NT2/D1 (cell line): ENCODE results near the gene KDM4C.

Source experiments
- DNase-seq: peaks from one replicate; pipeline ENCODE4 v3.0.0-alpha.2; 2011; ENCODE audit warnings: low read depth, low spot score
- H3K27me3 ChIP-seq: 2 replicates; pipeline ENCODE4 v1.6.0; 2011; ENCODE audit warnings: mild to moderate bottlenecking; ENCODE audit not compliant: insufficient read length, insufficient read depth
- H3K36me3 ChIP-seq: 2 replicates; pipeline ENCODE4 v1.6.1; 2011; ENCODE audit warnings: mild to moderate bottlenecking, low read length, mixed read lengths; ENCODE audit not compliant: insufficient read depth, insufficient read length
- H3K4me1 ChIP-seq: 2 replicates; pipeline ENCODE4 v1.5.1; 2011; ENCODE audit not compliant: insufficient read depth, insufficient read length
- H3K4me3 ChIP-seq: 2 replicates; pipeline ENCODE4 v1.5.1; 2011; ENCODE audit warnings: low read depth; ENCODE audit not compliant: insufficient read length
- H3K9ac ChIP-seq: 2 replicates; pipeline ENCODE4 v1.6.0; 2011; ENCODE audit warnings: low read depth; ENCODE audit not compliant: insufficient read length
- H3K9me3 ChIP-seq: 2 replicates; pipeline ENCODE4 v1.5.1; 2011; ENCODE audit warnings: mild to moderate bottlenecking, low read length; ENCODE audit not compliant: insufficient read depth
- SUZ12 ChIP-seq: IDR thresholded peaks from 2 replicates; pipeline ENCODE4 v1.6.1; 2011; ENCODE audit not compliant: insufficient read length, insufficient read depth; ENCODE audit errors: extremely low read depth
- YY1 ChIP-seq: IDR thresholded peaks from 2 replicates; pipeline ENCODE4 v1.6.1; 2011; ENCODE audit not compliant: insufficient read length, insufficient read depth
- ZNF274 ChIP-seq: IDR thresholded peaks from 2 replicates; pipeline ENCODE4 v1.6.1; 2011; ENCODE audit warnings: mild to moderate bottlenecking, low read depth, low read length

The KDM4C gene

DNA sequence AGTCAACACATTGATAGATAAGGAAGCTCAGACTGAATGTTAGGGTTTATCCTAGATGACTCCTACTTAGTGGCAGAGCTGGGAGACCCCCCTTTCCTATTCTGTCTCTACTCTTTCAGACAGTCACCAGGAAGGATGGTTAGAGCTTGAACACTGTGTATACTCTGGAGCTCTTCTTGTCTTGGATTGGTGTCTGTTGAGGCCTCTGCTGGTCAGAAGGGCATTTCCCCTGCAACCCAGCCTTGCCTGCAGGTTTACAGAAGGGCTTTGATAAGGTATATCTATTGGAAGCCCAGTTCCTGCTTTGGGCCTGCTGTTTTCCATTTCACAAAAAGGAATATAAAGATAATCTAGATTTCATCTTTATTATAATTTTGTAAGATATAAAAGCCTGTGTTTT lies 71.8 kb downstream of the KDM4C start:
- TF ChIP-seq ZNF274: no peak
- TF ChIP-seq YY1: no peak
- TF ChIP-seq SUZ12: no peak
- no peaks in the 10 kb centered on the region for H3K4me1 ChIP-seq
- no peak overlapping the region for H3K4me3 ChIP-seq
- H3K36me3 ChIP-seq: peaks cover 2% of the 10 kb centered on the region
- DNase-seq: no peak
- H3K9ac ChIP-seq: no peak overlapping the region
- no peaks in the 10 kb centered on the region for H3K27me3 ChIP-seq
- H3K9me3 ChIP-seq: peaks cover 10% of the 10 kb centered on the region; the same call in 1 of the 2 replicates

GRCh38 chr9:6833518-6834192 lies 75.9 kb downstream of the KDM4C start:
- DNase-seq: no peak
- TF ChIP-seq YY1: no peak
- no peak for TF ChIP-seq ZNF274
- TF ChIP-seq SUZ12: no peak
- Histone ChIP-seq H3K9me3 (peaks cover 10% of the 10 kb centered on the region; the same call in 1 of the 2 replicates), H3K9ac (no peak overlapping the region), H3K36me3 (peaks cover 7% of the 10 kb centered on the region), H3K27me3 (no peaks in the 10 kb centered on the region), H3K4me1 (no peaks in the 10 kb centered on the region), H3K4me3 (no peak overlapping the region)

DNA sequence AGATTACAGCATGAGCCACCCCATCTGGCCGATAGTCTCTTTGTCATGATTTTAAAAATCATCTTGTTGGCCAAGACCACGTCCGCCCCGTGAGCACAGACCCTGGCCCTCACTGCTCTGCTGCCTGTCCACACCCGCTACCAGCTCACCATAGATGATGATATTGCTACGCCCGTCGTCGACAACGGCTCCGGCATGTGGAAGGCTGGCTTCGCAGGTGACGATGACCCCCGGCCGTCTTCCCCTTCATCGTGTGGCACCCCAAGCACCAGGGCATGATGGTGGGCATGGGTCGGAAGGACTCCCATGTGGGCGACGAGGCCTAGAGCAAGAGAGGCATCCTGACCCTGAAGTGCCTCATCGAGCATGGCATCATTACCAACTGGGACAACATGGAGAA lies 76.5 kb downstream of the KDM4C start:
- peaks cover 7% of the 10 kb centered on the region for H3K36me3 ChIP-seq
- no peaks in the 10 kb centered on the region for H3K4me1 ChIP-seq
- peaks cover 10% of the 10 kb centered on the region; the same call in 1 of the 2 replicates for H3K9me3 ChIP-seq
- H3K9ac ChIP-seq: no peak overlapping the region
- H3K27me3 ChIP-seq: no peaks in the 10 kb centered on the region
- TF ChIP-seq YY1 (no peak), SUZ12 (no peak), ZNF274 (no peak)
- no peak overlapping the region for H3K4me3 ChIP-seq
- no peak for DNase-seq

- TF ChIP-seq SUZ12 (no peak), ZNF274 (no peak), YY1 (no peak)
- Histone ChIP-seq H3K4me1 (no peaks in the 10 kb centered on the region), H3K9ac (no peak overlapping the region), H3K4me3 (no peak overlapping the region), H3K27me3 (no peaks in the 10 kb centered on the region), H3K36me3 (peaks cover 7% of the 10 kb centered on the region), H3K9me3 (no peaks in the 10 kb centered on the region)
- no peak for DNase-seq
These were observed 80.4 kb downstream of the KDM4C start for GRCh38 chr9:6838158-6838557.

GRCh38 chr9:6842584-6842947 lies 84.8 kb downstream of the KDM4C start:
- no peak overlapping the region for H3K4me3 ChIP-seq
- no peak overlapping the region for H3K9ac ChIP-seq
- H3K4me1 ChIP-seq: no peaks in the 10 kb centered on the region
- H3K27me3 ChIP-seq: no peaks in the 10 kb centered on the region
- no peaks in the 10 kb centered on the region for H3K36me3 ChIP-seq
- DNase-seq: no peak
- TF ChIP-seq ZNF274 (no peak), YY1 (no peak), SUZ12 (no peak)
- H3K9me3 ChIP-seq: no peaks in the 10 kb centered on the region

DNA sequence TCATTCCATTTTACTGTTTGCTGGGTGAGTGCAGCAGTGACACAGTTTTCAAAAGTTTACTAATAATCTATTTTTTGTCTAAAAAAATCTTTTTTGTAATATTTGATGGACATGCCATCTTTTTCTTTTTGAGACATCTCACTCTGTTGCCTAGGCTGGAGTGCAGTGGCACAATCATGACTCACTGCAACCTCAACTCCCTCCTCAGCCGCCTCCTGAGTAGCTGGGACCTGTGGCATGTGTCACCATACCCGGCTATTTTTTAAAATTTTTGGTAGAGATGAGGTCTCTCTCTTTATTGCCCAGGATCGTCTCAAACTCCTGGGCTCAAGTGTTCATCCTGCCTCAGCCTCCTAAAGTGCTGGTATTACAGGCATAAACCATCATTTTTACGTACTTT lies 86.0 kb downstream of the KDM4C start:
- no peaks in the 10 kb centered on the region for H3K4me1 ChIP-seq
- no peak for TF ChIP-seq ZNF274
- no peak for TF ChIP-seq SUZ12
- TF ChIP-seq YY1: no peak
- H3K9ac ChIP-seq: no peak overlapping the region
- no peak for DNase-seq
- H3K9me3 ChIP-seq: no peaks in the 10 kb centered on the region
- no peak overlapping the region for H3K4me3 ChIP-seq
- no peaks in the 10 kb centered on the region for H3K36me3 ChIP-seq
- no peaks in the 10 kb centered on the region for H3K27me3 ChIP-seq

DNA sequence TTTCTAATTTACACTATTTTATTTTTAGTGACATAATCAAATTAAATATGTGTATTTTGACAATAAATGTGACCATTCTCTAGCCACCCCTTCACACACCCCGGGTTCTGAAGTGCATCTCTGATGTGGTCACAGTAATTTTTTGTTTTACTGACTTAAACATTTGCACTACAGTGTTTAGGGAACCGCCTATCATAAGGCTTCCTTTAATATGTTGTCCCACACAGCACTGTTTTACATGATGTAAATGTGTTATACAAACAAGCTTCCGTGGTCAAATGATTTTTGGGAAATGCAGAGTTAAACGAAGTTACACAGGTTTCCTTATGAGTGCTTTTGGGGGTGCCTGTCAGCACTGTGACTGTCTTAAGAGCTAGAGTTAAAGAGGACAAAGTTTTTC lies 86.5 kb downstream of the KDM4C start:
- no peak for DNase-seq
- no peaks in the 10 kb centered on the region for H3K9me3 ChIP-seq
- no peaks in the 10 kb centered on the region for H3K4me1 ChIP-seq
- H3K27me3 ChIP-seq: no peaks in the 10 kb centered on the region
- no peak overlapping the region for H3K4me3 ChIP-seq
- no peaks in the 10 kb centered on the region for H3K36me3 ChIP-seq
- TF ChIP-seq SUZ12 (no peak), YY1 (no peak), ZNF274 (no peak)
- H3K9ac ChIP-seq: no peak overlapping the region
